GM12878 (cell line): ENCODE results near the gene SNX8. TPM values are rescaled to one million over a fixed set of nuclear protein-coding genes. Genes with fewer than 3 reads are reported as not detected.

Experiments
- ATF7 ChIP-seq: fragments of 450-650 bp; IDR thresholded peaks from 2 replicates; pipeline ENCODE4 v1.6.1; 2016; ENCODE audit warnings: low read depth, mild to moderate bottlenecking
- BCL3 ChIP-seq: IDR thresholded peaks from 2 replicates; pipeline ENCODE4 v1.6.1; 2011; ENCODE audit warnings: borderline replicate concordance, low read depth, mild to moderate bottlenecking, moderate library complexity, low read length; ENCODE audit not compliant: insufficient read depth, poor library complexity, severe bottlenecking
- CHD2 ChIP-seq: IDR thresholded peaks from 2 replicates; pipeline ENCODE4 v1.6.1; 2011; ENCODE audit warnings: low read depth, low read length, improper control_type of control experiment, borderline replicate concordance
- E2F8 ChIP-seq: fragments of 450-650 bp; IDR thresholded peaks from 2 replicates; pipeline ENCODE4 v1.6.1; 2018; ENCODE audit warnings: mild to moderate bottlenecking, low read depth, moderate library complexity; ENCODE audit not compliant: partially characterized antibody
- EP300 ChIP-seq, 2 experiments: fragments of 150-350 bp in 1 of 2; IDR thresholded peaks; 2 replicates each; pipeline ENCODE4 v1.6.1; 2011 to 2012; ENCODE audit warnings: low read depth in 2 of 2, low read length in 2 of 2, borderline replicate concordance in 1 of 2, improper control_type of control experiment in 1 of 2, inconsistent platforms in 1 of 2; ENCODE audit not compliant: control insufficient read depth in 1 of 2
- FOS ChIP-seq: IDR thresholded peaks from 3 replicates; pipeline ENCODE4 v1.6.1; 2011; ENCODE audit warnings: borderline replicate concordance; ENCODE audit not compliant: insufficient read length; ENCODE audit errors: extremely low read depth
- IKZF1 ChIP-seq: fragments of 450-650 bp; conservative IDR thresholded peaks from 2 replicates; pipeline ENCODE4 v1.6.1; 2017; ENCODE audit warnings: antibody characterized with exemption, mild to moderate bottlenecking
- IKZF2 ChIP-seq, 2 experiments: fragments of 450-650 bp; IDR thresholded peaks; 2 replicates each; pipeline ENCODE4 v1.6.1; 2017; ENCODE audit warnings: mild to moderate bottlenecking in 2 of 2, moderate library complexity in 2 of 2
- MTA2 ChIP-seq: fragments of 450-650 bp; IDR thresholded peaks from 2 replicates; pipeline ENCODE4 v1.6.1; 2016; ENCODE audit warnings: low read depth, mild to moderate bottlenecking, moderate library complexity
- MTA3 ChIP-seq: IDR thresholded peaks from 2 replicates; pipeline ENCODE4 v1.6.1; 2012; ENCODE audit warnings: low read length, inconsistent platforms, borderline replicate concordance
- NFIC ChIP-seq: IDR thresholded peaks from 2 replicates; pipeline ENCODE4 v1.6.1; 2012; ENCODE audit warnings: low read depth, mild to moderate bottlenecking, inconsistent platforms, low read length, moderate library complexity
- NFYB ChIP-seq: IDR thresholded peaks from 2 replicates; pipeline ENCODE4 v1.6.1; 2011; ENCODE audit warnings: low read depth, mild to moderate bottlenecking, low read length, improper control_type of control experiment, moderate library complexity; ENCODE audit not compliant: insufficient read depth
- PKNOX1 ChIP-seq: fragments of 450-650 bp; IDR thresholded peaks from 2 replicates; pipeline ENCODE4 v1.6.1; 2016; ENCODE audit warnings: mild to moderate bottlenecking
- RB1 ChIP-seq: fragments of 450-650 bp; formaldehyde crosslinking; IDR thresholded peaks from 2 replicates; pipeline ENCODE4 v1.6.1; 2017; ENCODE audit warnings: mild to moderate bottlenecking, borderline replicate concordance
- RELB ChIP-seq: fragments of 450-650 bp; IDR thresholded peaks from 2 replicates; pipeline ENCODE4 v1.6.1; 2017; ENCODE audit warnings: low read depth, mild to moderate bottlenecking, moderate library complexity
- RUNX3 ChIP-seq: IDR thresholded peaks from 2 replicates; pipeline ENCODE4 v1.6.1; 2012; ENCODE audit warnings: low read length, inconsistent platforms
- SMARCA5 ChIP-seq: fragments of 450-650 bp; IDR thresholded peaks from 2 replicates; pipeline ENCODE4 v1.6.1; 2017; ENCODE audit warnings: mild to moderate bottlenecking
- SRF ChIP-seq, 2 experiments: IDR thresholded peaks; 2 replicates each; pipeline ENCODE4 v1.6.1; 2011; ENCODE audit warnings: low read depth in 2 of 2, low read length in 2 of 2, mild to moderate bottlenecking in 1 of 2, moderate library complexity in 1 of 2
- ZBTB33 ChIP-seq: fragments of 450-650 bp; IDR thresholded peaks from 2 replicates; pipeline ENCODE4 v1.6.1; 2017; ENCODE audit warnings: mild to moderate bottlenecking
- ZNF207 ChIP-seq: fragments of 450-650 bp; IDR thresholded peaks from 2 replicates; pipeline ENCODE4 v1.6.1; 2014; ENCODE audit warnings: antibody characterized with exemption, mild to moderate bottlenecking, borderline replicate concordance
- ZNF217 ChIP-seq: fragments of 450-650 bp; IDR thresholded peaks from 2 replicates; pipeline ENCODE4 v1.6.1; 2017; ENCODE audit warnings: antibody characterized with exemption, mild to moderate bottlenecking
- polyA plus RNA-seq, 11 experiments: library from polyadenylated mRNA; depleted of rRNA in 4 of 11; unstranded in 6 of 11; stranded (reverse) in 5 of 11; fragments of >200 nt; fragmentation: Nextera tagmentation in 4 of 11; fragmentation: Illumina TruSeq in 1 of 11; extraction: Ambion mirVana in 4 of 11; extraction: Trizol in 1 of 11; gene quantifications; 1 replicate in 1 of 11; 2 replicates in 10 of 11; pipeline versions ENCODE4 v1.2.1 to v1.2.3, GENCODE V29; 2011 to 2016; ENCODE audit warnings: inconsistent platforms in 2 of 11, missing spikeins in 2 of 11, low read depth in 1 of 11
- total RNA-seq, 4 experiments: library from RNA; depleted of rRNA in 3 of 4; stranded (reverse); fragments of >200 nt in 3 of 4; fragmentation: Illumina TruSeq in 1 of 4; extraction: Trizol in 1 of 4; gene quantifications; 2 replicates each; pipeline versions ENCODE4 v1.2.1 to v1.2.3, GENCODE V29; 2013 to 2021

The SNX8 gene
- total and polyA plus RNA-seq, 10 of the 15 experiments (the other 5 are each of a cell fraction or from before 2014, with no cell fraction given), result 6.4 to 210 (median 97.6) TPM

GRCh38 chr7:2299870-2300512 lies 14.2 kb downstream of the SNX8 start (continued):
- no peak for TF ChIP-seq ZBTB33
- TF ChIP-seq ZNF217, result no peak
- TF ChIP-seq EP300 (IDR thresholded peaks at IDR 0.05; ENCODE audit: borderline replicate concordance in 1 of 2, control insufficient read depth in 1 of 2, low read depth in 2 of 2, low read length in 2 of 2), result peak; percentile 35 to 69; a peak in 2 of 4 replicates
- TF ChIP-seq IKZF1, result peak; percentile 67
- TF ChIP-seq MTA2, result peak; percentile 82
- no peak for TF ChIP-seq RB1
- no peak for TF ChIP-seq SRF (IDR thresholded peaks at IDR 0.05; ENCODE audit: low read depth in 2 of 2, low read length in 2 of 2)
- no peak for TF ChIP-seq SMARCA5
- peak; percentile 52; the same call in 1 of the 2 replicates for TF ChIP-seq CHD2
- TF ChIP-seq PKNOX1, result peak; percentile 88
- TF ChIP-seq IKZF2 (IDR thresholded peaks at IDR 0.05), result peak; percentile 91 to 96
- TF ChIP-seq NFYB, result no peak
- TF ChIP-seq RELB, result peak; percentile 80
- TF ChIP-seq NFIC, result peak; percentile 59; the same call in 1 of the 2 replicates
- TF ChIP-seq FOS, result no peak
- TF ChIP-seq ATF7, result no peak
- no peak for TF ChIP-seq ZNF207
- peak; percentile 49 for TF ChIP-seq BCL3
- no peak for TF ChIP-seq E2F8
- TF ChIP-seq MTA3, result 0 out of 2 replicates have a peak, but pooled peaks have one; percentile 66
- no peak; the same call in 1 of the 2 replicates for TF ChIP-seq RUNX3
